Calu3 (cell line): ENCODE results near the gene NT5DC4. TPM values are rescaled to one million over a fixed set of nuclear protein-coding genes. Genes with fewer than 3 reads are reported as not detected.

Experiments
- BruUV-seq: library from RNA; stranded (reverse); fragments of 400-500 nt; replicated peaks from 2 replicates; lab custom pipeline; 2021; lab: Mats Ljungman, UMichigan
- CTCF ChIA-PET: fragments of 300-600 bp; sonication (Branson Sonifier 250); formaldehyde crosslinking; loops from one replicate; lab custom pipeline; 2022; ENCODE audit warnings: antibody characterized with exemption; lab: Charles Lee
- DNase-seq: peaks from one replicate; pipeline ENCODE4 v3.0.0; 2022
- H3K27ac Mint-ChIP-seq: one replicate; pipeline ENCODE4 v1.8.0; 2022; ENCODE audit warnings: mixed read lengths; ENCODE audit not compliant: unreplicated experiment
- H3K27me3 Mint-ChIP-seq: one replicate; pipeline ENCODE4 v1.8.0; 2022; ENCODE audit warnings: mixed read lengths; ENCODE audit not compliant: unreplicated experiment
- H3K36me3 Mint-ChIP-seq: one replicate; pipeline ENCODE4 v1.8.0; 2022; ENCODE audit warnings: mild to moderate bottlenecking, moderate library complexity, mixed read lengths; ENCODE audit not compliant: insufficient read depth, unreplicated experiment
- H3K4me1 Mint-ChIP-seq: one replicate; pipeline ENCODE4 v1.8.0; 2022; ENCODE audit warnings: mild to moderate bottlenecking, low read depth, mixed read lengths; ENCODE audit not compliant: unreplicated experiment
- H3K4me3 Mint-ChIP-seq: one replicate; pipeline ENCODE4 v1.8.0; 2022; ENCODE audit warnings: mild to moderate bottlenecking, low read depth, moderate library complexity, mixed read lengths; ENCODE audit not compliant: unreplicated experiment
- H3K9me3 Mint-ChIP-seq: one replicate; pipeline ENCODE4 v1.8.0; 2022; ENCODE audit warnings: low read depth, mixed read lengths; ENCODE audit not compliant: unreplicated experiment
- CTCF ChIP-seq: fragments of 200-600 bp; IDR thresholded peaks from one replicate; pipeline ENCODE4 v1.8.0; 2022; ENCODE audit warnings: antibody characterized with exemption; ENCODE audit not compliant: unreplicated experiment
- intact Hi-C: fragments of 100-400 bp; cut with micrococcal nuclease; formaldehyde crosslinking; loops from one replicate; pipeline ENCODE4 v1.10.0; 2022; ENCODE audit not compliant: unreplicated experiment
- total RNA-seq: library from RNA; stranded (reverse); gene quantifications from 2 replicates; pipeline ENCODE4 v1.2.3, GENCODE V29; 2022

The NT5DC4 gene
- total RNA-seq, 1 experiment from 2014 or later = 10.1 TPM

- Mint-ChIP-seq H3K4me1 (peaks cover 38% of the 10 kb centered on the region), H3K36me3 (no peaks in the 10 kb centered on the region), H3K9me3 (no peaks in the 10 kb centered on the region), H3K27me3 (no peaks in the 10 kb centered on the region), H3K27ac (no peak overlapping the region), H3K4me3 (no peak overlapping the region)
- no TSS peak for BruUV-seq
- DNase-seq = no peak
- intact Hi-C loops = no loop called here
- CTCF ChIA-PET = interaction anchor here (0.7 to 1.1 kb wide), 2 partner anchors 9 to 38 kb away, joined by 4 to 6 read pairs; no protein-coding TSS in a partner anchor
- TF ChIP-seq CTCF = no peak
Measured at GRCh38 chr2:112688086-112688880, 32.5 kb upstream of the NT5DC4 start.

DNA sequence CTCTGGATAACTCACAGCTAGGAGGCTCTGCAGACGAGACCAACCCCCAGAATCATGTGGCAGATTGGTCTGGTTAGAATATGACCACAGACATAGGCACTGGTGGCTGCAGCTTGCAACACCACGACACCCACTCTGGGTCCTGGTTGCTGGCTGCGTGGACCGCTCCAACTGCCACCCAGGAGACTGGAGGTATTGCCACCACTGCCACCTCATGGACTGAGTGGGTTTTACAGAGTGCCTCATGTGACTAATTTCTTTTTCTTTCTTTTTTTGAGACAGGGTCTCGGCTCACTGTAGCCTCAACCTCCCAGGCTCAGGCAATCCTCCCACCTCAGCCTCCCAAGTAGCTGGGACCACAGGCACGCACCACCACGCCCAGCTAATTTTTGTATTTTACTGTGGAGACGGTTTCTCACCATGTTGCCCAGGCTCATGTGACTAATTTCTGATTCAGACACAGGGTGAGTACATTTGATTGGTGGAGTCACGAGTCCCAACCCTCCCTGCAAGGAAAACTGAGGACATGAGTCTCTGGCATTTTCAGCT is 29.9 kb upstream of the NT5DC4 start:
- BruUV-seq = no TSS peak
- H3K27me3 Mint-ChIP-seq = no peaks in the 10 kb centered on the region
- no peaks in the 10 kb centered on the region for H3K36me3 Mint-ChIP-seq
- no peaks in the 10 kb centered on the region for H3K9me3 Mint-ChIP-seq
- peak overlapping the region; percentile 18 for H3K4me3 Mint-ChIP-seq
- DNase-seq = peak; percentile 63
- intact Hi-C loops = loop anchor here (2.0 kb wide), 1 partner anchor 64 kb away; no protein-coding TSS in a partner anchor
- TF ChIP-seq CTCF = peak; percentile 65
- H3K27ac Mint-ChIP-seq = peak overlapping the region; percentile 76
- CTCF ChIA-PET = interaction anchor here (0.6 to 1.3 kb wide), 3 partner anchors 35 to 91 kb away, joined by 3 to 5 read pairs (median 3); no protein-coding TSS in a partner anchor
- peaks cover 42% of the 10 kb centered on the region for H3K4me1 Mint-ChIP-seq

DNA sequence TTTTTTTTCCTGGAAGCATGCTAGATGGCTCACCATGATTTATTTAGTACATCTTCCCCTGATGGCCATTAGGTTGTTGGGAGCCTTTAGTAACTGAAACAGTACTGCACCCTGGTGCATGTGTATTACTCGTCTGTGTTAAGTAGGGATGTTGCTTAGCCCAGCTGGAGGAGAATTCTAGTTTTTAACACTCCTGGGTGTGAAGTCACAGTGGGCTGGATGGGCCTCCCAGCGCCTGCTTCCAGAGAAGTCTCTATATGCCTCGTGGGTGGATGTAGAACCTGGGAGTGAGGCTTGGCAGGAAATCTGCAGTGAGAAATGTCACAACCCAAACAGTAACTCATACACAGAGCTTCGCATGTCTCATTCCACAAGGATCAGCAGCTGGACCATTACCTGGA is 28.9 kb upstream of the NT5DC4 start:
- no peak for DNase-seq
- no peak for TF ChIP-seq CTCF
- BruUV-seq = TSS peak; percentile 71

GRCh38 chr2:112692495-112692911 is 28.3 kb upstream of the NT5DC4 start:
- Mint-ChIP-seq H3K4me3 (no peak overlapping the region), H3K4me1 (peaks cover 42% of the 10 kb centered on the region), H3K9me3 (no peaks in the 10 kb centered on the region), H3K27me3 (no peaks in the 10 kb centered on the region), H3K36me3 (no peaks in the 10 kb centered on the region), H3K27ac (peak overlapping the region; percentile 76)
- BruUV-seq = no TSS peak
- TF ChIP-seq CTCF = no peak
- DNase-seq = peak; percentile 77
- CTCF ChIA-PET = interaction anchor here (0.6 to 1.5 kb wide), 8 partner anchors 9 to 267 kb away, joined by 3 to 25 read pairs (median 4); no protein-coding TSS in a partner anchor
- intact Hi-C loops = no loop called here

More for the DNA sequence above, 28.9 kb upstream of the NT5DC4 start:
- Mint-ChIP-seq H3K9me3 (no peaks in the 10 kb centered on the region), H3K27me3 (no peaks in the 10 kb centered on the region), H3K27ac (peak overlapping the region; percentile 76), H3K4me1 (peaks cover 42% of the 10 kb centered on the region), H3K4me3 (peak overlapping the region; percentile 18), H3K36me3 (no peaks in the 10 kb centered on the region)
- CTCF ChIA-PET = interaction anchor here (0.6 to 1.5 kb wide), 6 partner anchors 8 to 267 kb away, joined by 3 to 25 read pairs (median 5); no protein-coding TSS in a partner anchor
- intact Hi-C loops = loop anchor here (2.0 kb wide), 1 partner anchor 65 kb away; no protein-coding TSS in a partner anchor
